ENCODE measurements around the gene FRMD1. TPM values are rescaled to one million over a fixed set of nuclear protein-coding genes. Genes with fewer than 3 reads are reported as not detected.

Gene FRMD1
- total RNA-seq, 1 donor from 2014 or later: not detected

GRCh38 chr6:168040856-168041496 is 38.0 kb downstream of the FRMD1 start:
- ATAC-seq: no peak

- ATAC-seq: no peak
These were observed 39.2 kb downstream of the FRMD1 start for GRCh38 chr6:168039849-168040248.

- no peak for ATAC-seq
These were observed 39.7 kb downstream of the FRMD1 start for GRCh38 chr6:168039301-168039700.

- ATAC-seq: no peak
These were observed 40.4 kb downstream of the FRMD1 start for GRCh38 chr6:168038576-168039140.

GRCh38 chr6:168037856-168038255 is 41.2 kb downstream of the FRMD1 start:
- peak; percentile 27 for ATAC-seq

- peak; percentile 4 for ATAC-seq
These were observed 41.8 kb downstream of the FRMD1 start for GRCh38 chr6:168037242-168037641.

- ATAC-seq: peak; percentile 66
These were observed 43.1 kb downstream of the FRMD1 start for GRCh38 chr6:168035661-168036545.

- ATAC-seq: peak; percentile 49
These were observed 43.8 kb downstream of the FRMD1 start for GRCh38 chr6:168035098-168035660.

GRCh38 chr6:168034537-168034936 is 44.5 kb downstream of the FRMD1 start:
- ATAC-seq: no peak

- no peak for ATAC-seq
These were observed 45.2 kb downstream of the FRMD1 start for GRCh38 chr6:168033791-168034190.

- no peak for ATAC-seq
These were observed 46.8 kb downstream of the FRMD1 start for GRCh38 chr6:168032005-168032760.

GRCh38 chr6:168031411-168031971 is 47.5 kb downstream of the FRMD1 start:
- no peak for ATAC-seq

- ATAC-seq: no peak
These were observed 48.1 kb downstream of the FRMD1 start for GRCh38 chr6:168030908-168031307.

GRCh38 chr6:168030218-168030746 is 48.7 kb downstream of the FRMD1 start:
- no peak for ATAC-seq

- peak; percentile 54 for ATAC-seq
These were observed 49.4 kb downstream of the FRMD1 start for GRCh38 chr6:168029459-168030217.

GRCh38 chr6:168028181-168028580 is 50.8 kb downstream of the FRMD1 start:
- ATAC-seq: no peak

- no peak for ATAC-seq
These were observed 51.5 kb downstream of the FRMD1 start for GRCh38 chr6:168027521-168027920.

- ATAC-seq: no peak
These were observed 52.1 kb downstream of the FRMD1 start for GRCh38 chr6:168026925-168027324.

- no peak for ATAC-seq
These were observed 52.9 kb downstream of the FRMD1 start for GRCh38 chr6:168025831-168026710.

- ATAC-seq: no peak
These were observed 54.0 kb downstream of the FRMD1 start for GRCh38 chr6:168024951-168025510.

Data from esophagus mucosa (tissue), 1 donor.